ENCODE results near the gene ASMTL. TPM values are rescaled to one million over a fixed set of nuclear protein-coding genes. Genes with fewer than 3 reads are reported as not detected.

The ASMTL gene
- total RNA-seq, 6 experiments from 2014 or later: 12.5 to 27.3 (median 18.6) TPM

- Histone ChIP-seq H3K4me1 (no peaks in the 10 kb centered on the region), H3K36me3 (no peaks in the 10 kb centered on the region), H3K27me3 (no peaks in the 10 kb centered on the region), H3K27ac (no peak overlapping the region), H3K9me3 (no peaks in the 10 kb centered on the region), H3K4me3 (no peak overlapping the region)
- intact Hi-C loops (cut with DNase I): no loop called here
- TF ChIP-seq CTCF (IDR thresholded peaks at IDR 0.05) (no peak), POLR2A (IDR thresholded peaks at IDR 0.05) (no peak)
- WGBS (ENCODE audit: insufficient coverage, low coverage, low lambda C conversion rate, missing lambda C conversion rate): 100% methylated on average over 4 of the region's 6 CpGs
- DNase-seq (peak in 1 of 3 donors; percentile 22), ATAC-seq (no peak)
Observed at GRCh38 chrX:1358793-1359476, 93.8 kb downstream of the ASMTL start.

- Histone ChIP-seq H3K36me3 (no peaks in the 10 kb centered on the region), H3K4me3 (no peak overlapping the region), H3K27me3 (no peaks in the 10 kb centered on the region), H3K9me3 (no peaks in the 10 kb centered on the region), H3K27ac (no peak overlapping the region), H3K4me1 (no peaks in the 10 kb centered on the region)
- intact Hi-C loops (cut with DNase I): no loop called here
- WGBS (ENCODE audit: insufficient coverage, low coverage, low lambda C conversion rate, missing lambda C conversion rate): 98% methylated on average over 6 of the region's 10 CpGs
- TF ChIP-seq POLR2A (IDR thresholded peaks at IDR 0.05) (no peak), CTCF (IDR thresholded peaks at IDR 0.05) (no peak)
- DNase-seq (no peak), ATAC-seq (no peak)
Observed at GRCh38 chrX:1357993-1358392, 94.7 kb downstream of the ASMTL start.

GRCh38 chrX:1355131-1356046, 97.3 kb downstream of the ASMTL start:
- ATAC-seq (peak in 3 of 4 donors; percentile 22 to 47 (median 33)), DNase-seq (no peak)
- intact Hi-C loops (cut with DNase I): no loop called here
- 26% methylated on average over 7 of the region's 11 CpGs for WGBS (ENCODE audit: insufficient coverage, low coverage, low lambda C conversion rate, missing lambda C conversion rate)
- H3K4me1 ChIP-seq: no peaks in the 10 kb centered on the region
- H3K27ac ChIP-seq: no peak overlapping the region
- H3K36me3 ChIP-seq: no peaks in the 10 kb centered on the region
- no peaks in the 10 kb centered on the region for H3K27me3 ChIP-seq
- TF ChIP-seq CTCF (IDR thresholded peaks at IDR 0.05): no peak
- TF ChIP-seq POLR2A (IDR thresholded peaks at IDR 0.05): no peak
- no peaks in the 10 kb centered on the region for H3K9me3 ChIP-seq
- H3K4me3 ChIP-seq: no peak overlapping the region

GRCh38 chrX:1354036-1355019, 98.4 kb downstream of the ASMTL start:
- intact Hi-C loops (cut with DNase I): no loop called here
- no peak for DNase-seq
- Histone ChIP-seq H3K4me3 (no peak overlapping the region), H3K27ac (no peak overlapping the region), H3K9me3 (no peaks in the 10 kb centered on the region), H3K36me3 (no peaks in the 10 kb centered on the region), H3K27me3 (no peaks in the 10 kb centered on the region), H3K4me1 (no peaks in the 10 kb centered on the region)
- no peak for TF ChIP-seq POLR2A (IDR thresholded peaks at IDR 0.05)
- TF ChIP-seq CTCF (IDR thresholded peaks at IDR 0.05): no peak
- WGBS (ENCODE audit: insufficient coverage, low coverage, low lambda C conversion rate, missing lambda C conversion rate): 73% methylated on average over 10 of the region's 11 CpGs
- peak in 1 of 4 donors; percentile 27 for ATAC-seq

Measured in right lobe of liver (tissue), 6 donors.